ENCODE results near the gene COL21A1. TPM values are rescaled to one million over a fixed set of nuclear protein-coding genes. Genes with fewer than 3 reads are reported as not detected.

COL21A1 gene
- polyA plus RNA-seq, 1 donor: 9.9 TPM

- no peak overlapping the region for H3K27ac ChIP-seq (ENCODE audit: low read length)
- no peaks in the 10 kb centered on the region for H3K9me3 ChIP-seq (ENCODE audit: control insufficient read depth, low read depth, low read length)
- H3K4me1 ChIP-seq (ENCODE audit: control insufficient read depth, insufficient read depth, low read length): no peaks in the 10 kb centered on the region
- no peaks in the 10 kb centered on the region for H3K36me3 ChIP-seq (ENCODE audit: control insufficient read depth, insufficient read depth, low read length)
- no peak for DNase-seq
- no peak overlapping the region for H3K4me3 ChIP-seq (ENCODE audit: low read length)
- WGBS (ENCODE audit: insufficient coverage, low lambda C conversion rate): no CpG with 5 or more reads among the region's 1 CpG
- no peaks in the 10 kb centered on the region for H3K27me3 ChIP-seq (ENCODE audit: control insufficient read depth, insufficient read depth, low read length)
Observed at GRCh38 chr6:56037601-56038000, 209.8 kb downstream of the COL21A1 start.

GRCh38 chr6:56036916-56037600 is 210.3 kb downstream of the COL21A1 start:
- Histone ChIP-seq H3K9me3 (ENCODE audit: control insufficient read depth, low read depth, low read length) (no peaks in the 10 kb centered on the region), H3K27ac (ENCODE audit: low read length) (no peak overlapping the region), H3K4me3 (ENCODE audit: low read length) (no peak overlapping the region), H3K4me1 (ENCODE audit: control insufficient read depth, insufficient read depth, low read length) (no peaks in the 10 kb centered on the region), H3K27me3 (ENCODE audit: control insufficient read depth, insufficient read depth, low read length) (no peaks in the 10 kb centered on the region), H3K36me3 (ENCODE audit: control insufficient read depth, insufficient read depth, low read length) (no peaks in the 10 kb centered on the region)
- no peak for DNase-seq
- WGBS (ENCODE audit: insufficient coverage, low lambda C conversion rate): 80% methylated on average over 1 of the region's 1 CpG

DNA sequence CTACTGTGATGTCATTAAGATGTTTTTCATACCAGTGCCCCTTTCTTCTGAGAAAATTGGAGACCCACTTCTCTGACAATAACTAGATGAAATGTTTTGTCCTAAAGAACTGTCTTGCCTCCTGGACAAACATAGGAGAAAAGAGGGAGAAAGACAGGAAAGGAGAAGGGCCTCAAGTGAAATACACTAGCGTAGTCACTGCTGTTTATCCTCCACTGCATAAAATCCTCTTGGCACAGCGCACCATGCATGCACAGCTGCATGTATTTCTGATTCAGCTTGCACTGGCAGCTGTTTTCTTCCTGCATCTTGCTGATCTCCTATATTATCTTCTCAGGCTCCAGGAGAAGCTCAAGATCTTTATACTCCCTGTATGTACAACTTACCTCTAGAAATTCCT is 214.0 kb downstream of the COL21A1 start:
- H3K27ac ChIP-seq (ENCODE audit: low read length): no peak overlapping the region
- H3K9me3 ChIP-seq (ENCODE audit: control insufficient read depth, low read depth, low read length): no peaks in the 10 kb centered on the region
- H3K4me1 ChIP-seq (ENCODE audit: control insufficient read depth, insufficient read depth, low read length): no peaks in the 10 kb centered on the region
- no peak for DNase-seq
- no peaks in the 10 kb centered on the region for H3K36me3 ChIP-seq (ENCODE audit: control insufficient read depth, insufficient read depth, low read length)
- no CpG with 5 or more reads among the region's 2 CpGs for WGBS (ENCODE audit: insufficient coverage, low lambda C conversion rate)
- no peaks in the 10 kb centered on the region for H3K27me3 ChIP-seq (ENCODE audit: control insufficient read depth, insufficient read depth, low read length)
- H3K4me3 ChIP-seq (ENCODE audit: low read length): no peak overlapping the region

GRCh38 chr6:56032715-56033260 is 214.6 kb downstream of the COL21A1 start:
- Histone ChIP-seq H3K27ac (ENCODE audit: low read length) (no peak overlapping the region), H3K36me3 (ENCODE audit: control insufficient read depth, insufficient read depth, low read length) (no peaks in the 10 kb centered on the region), H3K27me3 (ENCODE audit: control insufficient read depth, insufficient read depth, low read length) (no peaks in the 10 kb centered on the region), H3K4me1 (ENCODE audit: control insufficient read depth, insufficient read depth, low read length) (no peaks in the 10 kb centered on the region), H3K9me3 (ENCODE audit: control insufficient read depth, low read depth, low read length) (no peaks in the 10 kb centered on the region), H3K4me3 (ENCODE audit: low read length) (no peak overlapping the region)
- no CpG with 5 or more reads among the region's 2 CpGs for WGBS (ENCODE audit: insufficient coverage, low lambda C conversion rate)
- DNase-seq: no peak

DNA sequence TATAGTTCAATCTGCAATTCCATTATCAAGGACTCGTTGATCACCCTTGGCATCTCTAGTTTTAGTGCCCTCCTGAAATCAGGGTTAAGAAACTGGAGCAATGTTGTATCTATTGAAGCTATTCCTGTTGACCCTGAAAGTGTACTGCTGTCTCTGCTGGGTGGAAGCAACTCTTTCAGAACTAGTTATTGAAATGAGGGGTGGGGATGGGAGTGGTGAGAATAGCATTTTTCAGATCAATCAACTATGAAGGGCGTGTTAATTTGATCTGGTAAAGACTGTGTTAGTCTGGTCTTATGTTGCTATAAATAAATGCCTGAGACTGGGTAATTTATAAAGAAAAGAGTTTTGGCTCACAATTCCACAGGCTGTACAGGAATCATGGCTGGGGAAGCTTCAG is 219.5 kb downstream of the COL21A1 start:
- no peak for DNase-seq
- no peaks in the 10 kb centered on the region for H3K27me3 ChIP-seq (ENCODE audit: control insufficient read depth, insufficient read depth, low read length)
- H3K27ac ChIP-seq (ENCODE audit: low read length): no peak overlapping the region
- WGBS (ENCODE audit: insufficient coverage, low lambda C conversion rate): 57% methylated on average over 1 of the region's 2 CpGs
- H3K4me3 ChIP-seq (ENCODE audit: low read length): no peak overlapping the region
- no peaks in the 10 kb centered on the region for H3K4me1 ChIP-seq (ENCODE audit: control insufficient read depth, insufficient read depth, low read length)
- no peaks in the 10 kb centered on the region for H3K9me3 ChIP-seq (ENCODE audit: control insufficient read depth, low read depth, low read length)
- no peaks in the 10 kb centered on the region for H3K36me3 ChIP-seq (ENCODE audit: control insufficient read depth, insufficient read depth, low read length)

- WGBS (ENCODE audit: insufficient coverage, low lambda C conversion rate): no CpG with 5 or more reads among the region's 2 CpGs
- no peaks in the 10 kb centered on the region for H3K27me3 ChIP-seq (ENCODE audit: control insufficient read depth, insufficient read depth, low read length)
- H3K4me3 ChIP-seq (ENCODE audit: low read length): no peak overlapping the region
- DNase-seq: no peak
- H3K9me3 ChIP-seq (ENCODE audit: control insufficient read depth, low read depth, low read length): no peaks in the 10 kb centered on the region
- no peaks in the 10 kb centered on the region for H3K4me1 ChIP-seq (ENCODE audit: control insufficient read depth, insufficient read depth, low read length)
- no peaks in the 10 kb centered on the region for H3K36me3 ChIP-seq (ENCODE audit: control insufficient read depth, insufficient read depth, low read length)
- H3K27ac ChIP-seq (ENCODE audit: low read length): no peak overlapping the region
Observed at GRCh38 chr6:56026455-56027180, 220.8 kb downstream of the COL21A1 start.

- Histone ChIP-seq H3K27ac (ENCODE audit: low read length) (no peak overlapping the region), H3K36me3 (ENCODE audit: control insufficient read depth, insufficient read depth, low read length) (no peaks in the 10 kb centered on the region), H3K9me3 (ENCODE audit: control insufficient read depth, low read depth, low read length) (no peaks in the 10 kb centered on the region), H3K4me3 (ENCODE audit: low read length) (no peak overlapping the region), H3K4me1 (ENCODE audit: control insufficient read depth, insufficient read depth, low read length) (no peaks in the 10 kb centered on the region), H3K27me3 (ENCODE audit: control insufficient read depth, insufficient read depth, low read length) (no peaks in the 10 kb centered on the region)
- no peak for DNase-seq
Observed at GRCh38 chr6:56025795-56026194, 221.6 kb downstream of the COL21A1 start.

DNA sequence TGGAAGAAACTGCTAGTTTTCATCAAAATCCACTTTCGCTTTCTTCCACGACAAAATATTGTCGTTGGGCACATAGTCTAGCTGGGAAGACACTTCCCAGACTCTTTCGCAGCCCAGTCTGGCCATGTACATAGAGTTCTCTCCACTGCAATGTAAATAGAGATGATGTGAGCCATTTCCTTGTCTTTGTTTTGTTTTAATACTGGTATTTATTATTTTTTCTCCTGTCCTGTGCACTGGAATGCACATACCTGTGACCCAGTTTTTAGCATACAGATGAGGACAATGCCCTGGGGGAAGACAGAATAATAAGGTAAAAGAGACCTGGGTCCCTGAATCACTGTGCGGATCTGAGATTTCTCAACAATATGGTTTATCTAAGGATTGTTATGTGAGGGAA is 222.4 kb downstream of the COL21A1 start:
- WGBS (ENCODE audit: insufficient coverage, low lambda C conversion rate): no CpG with 5 or more reads among the region's 5 CpGs
- H3K27ac ChIP-seq (ENCODE audit: low read length): no peak overlapping the region
- DNase-seq: no peak
- no peaks in the 10 kb centered on the region for H3K4me1 ChIP-seq (ENCODE audit: control insufficient read depth, insufficient read depth, low read length)
- no peaks in the 10 kb centered on the region for H3K36me3 ChIP-seq (ENCODE audit: control insufficient read depth, insufficient read depth, low read length)
- H3K4me3 ChIP-seq (ENCODE audit: low read length): no peak overlapping the region
- no peaks in the 10 kb centered on the region for H3K9me3 ChIP-seq (ENCODE audit: control insufficient read depth, low read depth, low read length)
- H3K27me3 ChIP-seq (ENCODE audit: control insufficient read depth, insufficient read depth, low read length): no peaks in the 10 kb centered on the region

- 100% methylated on average over 2 of the region's 3 CpGs for WGBS (ENCODE audit: insufficient coverage, low lambda C conversion rate)
- Histone ChIP-seq H3K27ac (ENCODE audit: low read length) (no peak overlapping the region), H3K36me3 (ENCODE audit: control insufficient read depth, insufficient read depth, low read length) (no peaks in the 10 kb centered on the region)
Observed at GRCh38 chr6:56023829-56024228, 223.6 kb downstream of the COL21A1 start.

GRCh38 chr6:56022678-56023077 is 224.7 kb downstream of the COL21A1 start:
- H3K9me3 ChIP-seq (ENCODE audit: control insufficient read depth, low read depth, low read length): no peaks in the 10 kb centered on the region
- WGBS (ENCODE audit: insufficient coverage, low lambda C conversion rate): no CpG with 5 or more reads among the region's 1 CpG
- H3K27me3 ChIP-seq (ENCODE audit: control insufficient read depth, insufficient read depth, low read length): no peaks in the 10 kb centered on the region
- no peaks in the 10 kb centered on the region for H3K36me3 ChIP-seq (ENCODE audit: control insufficient read depth, insufficient read depth, low read length)
- no peak overlapping the region for H3K4me3 ChIP-seq (ENCODE audit: low read length)
- no peak for DNase-seq
- H3K27ac ChIP-seq (ENCODE audit: low read length): no peak overlapping the region
- H3K4me1 ChIP-seq (ENCODE audit: control insufficient read depth, insufficient read depth, low read length): no peaks in the 10 kb centered on the region

More at GRCh38 chr6:56023829-56024228, 223.6 kb downstream of the COL21A1 start:
- no peaks in the 10 kb centered on the region for H3K27me3 ChIP-seq (ENCODE audit: control insufficient read depth, insufficient read depth, low read length)
- no peaks in the 10 kb centered on the region for H3K9me3 ChIP-seq (ENCODE audit: control insufficient read depth, low read depth, low read length)
- H3K4me1 ChIP-seq (ENCODE audit: control insufficient read depth, insufficient read depth, low read length): no peaks in the 10 kb centered on the region
- no peak for DNase-seq
- no peak overlapping the region for H3K4me3 ChIP-seq (ENCODE audit: low read length)
